PC-3 (cell line): ENCODE results near the gene ETS1. TPM values are rescaled to one million over a fixed set of nuclear protein-coding genes. Genes with fewer than 3 reads are reported as not detected.

Experiments
- ATAC-seq: fragments of 200-7000 bp; cut with Tn5 transposase; 2 replicates; pipeline ENCODE4 v1.9.1; 2020; ENCODE audit warnings: mild to moderate bottlenecking, moderate library complexity
- BruUV-seq: library from RNA; stranded (reverse); fragments of 400-500 nt; replicated peaks from 2 replicates; lab custom pipeline; 2021; lab: Mats Ljungman, UMichigan
- CTCF ChIA-PET: fragments of 300-600 bp; sonication (Branson Sonifier 250); formaldehyde crosslinking; loops from one replicate; lab custom pipeline; 2022; ENCODE audit warnings: antibody characterized with exemption; lab: Charles Lee
- POLR2A ChIA-PET: fragments of 300-600 bp; sonication (Branson Sonifier 250); formaldehyde crosslinking; loops from one replicate; lab custom pipeline; 2022; ENCODE audit warnings: antibody characterized with exemption; ENCODE audit not compliant: unreplicated experiment; lab: Charles Lee
- DNase-seq: peaks from one replicate; pipeline ENCODE4 v3.0.0-alpha.2; 2015
- H2AFZ ChIP-seq: fragments of 300-600 bp; sonication (generic); 2 replicates; pipeline ENCODE4 v1.6.0; 2016; ENCODE audit warnings: antibody characterized with exemption, low read length
- H3F3A ChIP-seq: fragments of 300-600 bp; sonication (generic); one replicate; pipeline ENCODE4 v1.6.0; 2017; ENCODE audit warnings: antibody characterized with exemption, low read length, control low read depth, mild to moderate bottlenecking; ENCODE audit not compliant: unreplicated experiment
- H3K27ac ChIP-seq: fragments of 300-600 bp; sonication (generic); 2 replicates; pipeline ENCODE4 v1.5.1; 2016; ENCODE audit warnings: mild to moderate bottlenecking, low read length
- H3K27me3 ChIP-seq: fragments of 300-600 bp; sonication (generic); 2 replicates; pipeline ENCODE4 v1.6.1; 2016; ENCODE audit warnings: low read length, mixed read lengths
- H3K36me3 ChIP-seq: fragments of 300-600 bp; sonication (generic); 2 replicates; pipeline ENCODE4 v1.6.1; 2016; ENCODE audit warnings: low read depth, mixed run types, low read length, mixed read lengths
- H3K4me1 ChIP-seq: fragments of 300-600 bp; sonication (generic); 2 replicates; pipeline ENCODE4 v1.5.1; 2016; ENCODE audit warnings: low read length; ENCODE audit not compliant: insufficient read depth
- H3K4me2 ChIP-seq: fragments of 300-600 bp; sonication (generic); 2 replicates; pipeline ENCODE4 v1.6.0; 2016; ENCODE audit warnings: low read length
- H3K4me3 ChIP-seq: fragments of 300-600 bp; sonication (generic); 2 replicates; pipeline ENCODE4 v1.5.1; 2016; ENCODE audit warnings: mild to moderate bottlenecking, low read length, mixed read lengths
- H3K79me2 ChIP-seq: fragments of 300-600 bp; sonication (generic); 2 replicates; pipeline ENCODE4 v1.6.1; 2017; ENCODE audit warnings: low read length, mixed read lengths
- H3K9ac ChIP-seq: fragments of 300-600 bp; sonication (generic); 2 replicates; pipeline ENCODE4 v1.6.0; 2016; ENCODE audit warnings: mild to moderate bottlenecking, low read length
- H3K9me2 ChIP-seq: fragments of 300-600 bp; sonication (generic); replicated peaks from 2 replicates; pipeline ENCODE4 v1.6.1; 2016; ENCODE audit warnings: mixed run types, low read length, mixed read lengths
- H3K9me3 ChIP-seq: fragments of 300-600 bp; sonication (generic); 2 replicates; pipeline ENCODE4 v1.6.1; 2016; ENCODE audit warnings: low read length, mixed read lengths
- H4K20me1 ChIP-seq: fragments of 300-600 bp; sonication (generic); 2 replicates; pipeline ENCODE4 v1.6.1; 2016; ENCODE audit warnings: low read length, mixed read lengths
- EZH2 ChIP-seq: fragments of 300-600 bp; sonication (generic); IDR thresholded peaks from one replicate; pipeline ENCODE4 v1.6.1; 2017; ENCODE audit warnings: antibody characterized with exemption, mild to moderate bottlenecking, low read length; ENCODE audit not compliant: unreplicated experiment
- EZH2phosphoT487 ChIP-seq: fragments of 300-600 bp; sonication (generic); IDR thresholded peaks from 2 replicates; pipeline ENCODE4 v1.6.1; 2018; ENCODE audit warnings: mild to moderate bottlenecking, antibody characterized with exemption, low read length, borderline replicate concordance
- intact Hi-C: fragments of 100-400 bp; cut with micrococcal nuclease; formaldehyde crosslinking; loops from 2 replicates; pipeline ENCODE4 v1.9.0; 2023
- total RNA-seq: library from RNA; depleted of rRNA; stranded (reverse); fragments of >200 nt; gene quantifications from 2 replicates; pipeline ENCODE4 v1.2.3, GENCODE V29; 2014
- TF ChIP-seq, protein P1 (sequence below): fragments of 300-600 bp; sonication (generic); conservative IDR thresholded peaks from 2 replicates; pipeline ENCODE4 v1.5.1; 2017; ENCODE audit warnings: antibody characterized with exemption, low read depth, mild to moderate bottlenecking, low read length

ETS1 gene
- total RNA-seq, 1 experiment from 2014 or later: 52.0 TPM

GRCh38 chr11:128551611-128552335 is 35.6 kb downstream of the ETS1 start:
- no peaks in the 10 kb centered on the region for H3K27me3 ChIP-seq
- H3K27ac ChIP-seq: no peak overlapping the region
- no peak overlapping the region for H3K4me3 ChIP-seq
- CTCF ChIA-PET: no interaction called here
- DNase-seq (peak; percentile 35), ATAC-seq (no peak; the same call in 1 of the 2 replicates)
- no peaks in the 10 kb centered on the region for H3K9me2 ChIP-seq
- no TSS peak for BruUV-seq
- H3K36me3 ChIP-seq: no peaks in the 10 kb centered on the region
- no peaks in the 10 kb centered on the region for H3F3A ChIP-seq
- intact Hi-C loops: no loop called here
- POLR2A ChIA-PET: no interaction called here
- no peaks in the 10 kb centered on the region for H3K4me1 ChIP-seq
- no peaks in the 10 kb centered on the region for H3K9me3 ChIP-seq
- H3K79me2 ChIP-seq: no peaks in the 10 kb centered on the region
- H4K20me1 ChIP-seq: no peaks in the 10 kb centered on the region
- no peak overlapping the region for H3K4me2 ChIP-seq
- H3K9ac ChIP-seq: no peak overlapping the region
- H2AFZ ChIP-seq: no peak overlapping the region
- TF ChIP-seq, protein P1, sequence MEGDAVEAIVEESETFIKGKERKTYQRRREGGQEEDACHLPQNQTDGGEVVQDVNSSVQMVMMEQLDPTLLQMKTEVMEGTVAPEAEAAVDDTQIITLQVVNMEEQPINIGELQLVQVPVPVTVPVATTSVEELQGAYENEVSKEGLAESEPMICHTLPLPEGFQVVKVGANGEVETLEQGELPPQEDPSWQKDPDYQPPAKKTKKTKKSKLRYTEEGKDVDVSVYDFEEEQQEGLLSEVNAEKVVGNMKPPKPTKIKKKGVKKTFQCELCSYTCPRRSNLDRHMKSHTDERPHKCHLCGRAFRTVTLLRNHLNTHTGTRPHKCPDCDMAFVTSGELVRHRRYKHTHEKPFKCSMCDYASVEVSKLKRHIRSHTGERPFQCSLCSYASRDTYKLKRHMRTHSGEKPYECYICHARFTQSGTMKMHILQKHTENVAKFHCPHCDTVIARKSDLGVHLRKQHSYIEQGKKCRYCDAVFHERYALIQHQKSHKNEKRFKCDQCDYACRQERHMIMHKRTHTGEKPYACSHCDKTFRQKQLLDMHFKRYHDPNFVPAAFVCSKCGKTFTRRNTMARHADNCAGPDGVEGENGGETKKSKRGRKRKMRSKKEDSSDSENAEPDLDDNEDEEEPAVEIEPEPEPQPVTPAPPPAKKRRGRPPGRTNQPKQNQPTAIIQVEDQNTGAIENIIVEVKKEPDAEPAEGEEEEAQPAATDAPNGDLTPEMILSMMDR: no peak
- TF ChIP-seq EZH2: no peak
- no peak for TF ChIP-seq EZH2phosphoT487

DNA sequence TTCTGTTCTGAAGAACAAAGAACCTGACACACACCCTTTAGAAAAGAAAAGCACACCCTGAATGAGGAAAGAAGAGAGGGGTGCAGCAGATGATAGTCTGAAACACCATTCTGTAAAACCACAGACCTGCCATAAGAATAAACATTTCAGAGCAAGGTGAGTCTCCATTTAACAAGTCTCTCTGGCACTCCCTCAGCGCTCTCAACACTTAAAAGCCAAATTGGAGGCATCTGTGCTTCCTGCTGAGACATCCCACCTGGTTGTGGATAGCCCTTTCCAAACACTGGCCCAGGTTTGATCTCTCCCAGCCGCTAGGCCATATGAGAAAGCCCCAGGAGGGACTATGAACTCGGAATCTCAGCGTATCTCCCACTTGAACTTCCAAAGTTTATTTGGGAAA is 36.3 kb downstream of the ETS1 start:
- Histone ChIP-seq H2AFZ (no peak overlapping the region), H3K27ac (no peak overlapping the region), H3K9ac (no peak overlapping the region), H3K4me1 (no peaks in the 10 kb centered on the region), H3K9me2 (no peaks in the 10 kb centered on the region), H3K4me2 (no peak overlapping the region), H4K20me1 (no peaks in the 10 kb centered on the region), H3K9me3 (no peaks in the 10 kb centered on the region), H3K27me3 (no peaks in the 10 kb centered on the region), H3K4me3 (no peak overlapping the region), H3F3A (no peaks in the 10 kb centered on the region), H3K79me2 (no peaks in the 10 kb centered on the region), H3K36me3 (no peaks in the 10 kb centered on the region)
- TF ChIP-seq, protein P1: no peak
- TF ChIP-seq EZH2 (no peak), EZH2phosphoT487 (no peak)
- POLR2A ChIA-PET: no interaction called here
- intact Hi-C loops: no loop called here
- BruUV-seq: no TSS peak
- CTCF ChIA-PET: no interaction called here
- no peak for DNase-seq
- no peak for ATAC-seq

DNA sequence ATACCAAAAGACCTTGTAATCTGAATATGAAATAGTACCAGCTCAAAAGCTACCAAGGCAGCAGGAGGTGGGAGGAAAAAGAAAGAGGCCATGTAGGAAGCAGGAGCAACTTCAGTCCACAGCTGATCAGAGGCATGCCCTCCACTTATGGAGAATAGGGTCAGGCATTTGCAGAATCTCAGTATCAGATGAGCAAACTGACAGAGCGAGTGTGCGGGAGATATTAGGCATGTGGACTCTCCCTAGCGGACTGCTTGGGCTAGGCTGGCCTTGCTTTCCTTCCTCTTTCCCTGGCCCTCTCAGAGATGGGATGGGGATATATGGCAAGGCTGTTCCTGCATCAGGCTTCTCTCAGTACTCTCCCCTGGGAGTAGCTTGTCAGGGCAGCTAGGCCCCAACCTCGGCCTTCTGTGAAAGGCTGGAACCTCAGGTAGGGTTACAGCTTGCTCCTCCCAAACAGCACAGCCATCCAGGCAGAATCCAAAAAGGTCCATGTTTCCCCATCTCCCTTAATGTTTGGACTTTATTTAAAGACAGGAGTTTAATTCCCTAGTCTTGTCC is 37.0 kb downstream of the ETS1 start:
- TF ChIP-seq EZH2 (no peak), EZH2phosphoT487 (no peak)
- TF ChIP-seq, protein P1: no peak
- Histone ChIP-seq H3K36me3 (no peaks in the 10 kb centered on the region), H3K27me3 (no peaks in the 10 kb centered on the region), H3K9me3 (no peaks in the 10 kb centered on the region), H4K20me1 (no peaks in the 10 kb centered on the region), H3K4me3 (no peak overlapping the region), H3K79me2 (no peaks in the 10 kb centered on the region), H3K4me2 (no peak overlapping the region), H3K9me2 (no peaks in the 10 kb centered on the region), H2AFZ (no peak overlapping the region), H3K4me1 (no peaks in the 10 kb centered on the region), H3F3A (no peaks in the 10 kb centered on the region), H3K9ac (no peak overlapping the region), H3K27ac (no peak overlapping the region)
- ATAC-seq (no peak), DNase-seq (no peak)
- ChIA-PET CTCF (no interaction called here), POLR2A (no interaction called here)
- no TSS peak for BruUV-seq
- intact Hi-C loops: no loop called here
